DND-41 (cell line): ENCODE results near the gene SLC43A1.

Source experiments
- ATAC-seq: fragments of 200-7000 bp; cut with Tn5 transposase; 3 replicates; pipeline ENCODE4 v1.9.1; 2021; ENCODE audit warnings: low read depth; ENCODE audit not compliant: insufficient read depth
- DNase-seq: peaks from one replicate; pipeline ENCODE4 v3.0.0-alpha.2; 2020
- H2AFZ ChIP-seq: 2 replicates; pipeline ENCODE4 v1.6.0; 2012; ENCODE audit warnings: low read depth, low read length
- H3K27ac ChIP-seq: 2 replicates; pipeline ENCODE4 v1.5.1; 2012; ENCODE audit warnings: low read length, inconsistent platforms
- H3K27me3 ChIP-seq: fragments of 200-600 bp; sonication (generic); 2 replicates; pipeline ENCODE4 v1.6.0; 2012; ENCODE audit warnings: low read length, mild to moderate bottlenecking, inconsistent platforms; ENCODE audit not compliant: insufficient read depth, poor library complexity
- H3K36me3 ChIP-seq: 2 replicates; pipeline ENCODE4 v1.5.1; 2012; ENCODE audit warnings: low read length, inconsistent platforms; ENCODE audit not compliant: insufficient read depth
- H3K4me1 ChIP-seq: 2 replicates; pipeline ENCODE4 v1.5.1; 2012; ENCODE audit warnings: mild to moderate bottlenecking, low read length; ENCODE audit not compliant: insufficient read depth
- H3K4me2 ChIP-seq: 2 replicates; pipeline ENCODE4 v1.6.0; 2012; ENCODE audit warnings: mild to moderate bottlenecking, moderate library complexity, low read length, inconsistent platforms; ENCODE audit not compliant: insufficient read depth
- H3K4me3 ChIP-seq, 2 experiments: fragments of 200-600 bp in 1 of 2; shearing (Covaris generic) in 1 of 2; 2 replicates each; pipeline ENCODE4 v1.5.1; 2012 to 2016; ENCODE audit warnings: inconsistent platforms in 2 of 2, low read length in 2 of 2, mild to moderate bottlenecking in 2 of 2, low read depth in 1 of 2, moderate library complexity in 1 of 2
- H3K79me2 ChIP-seq: 2 replicates; pipeline ENCODE4 v1.6.0; 2012; ENCODE audit warnings: low read length, inconsistent platforms; ENCODE audit not compliant: insufficient read depth
- H3K9ac ChIP-seq: 2 replicates; pipeline ENCODE4 v1.6.0; 2012; ENCODE audit warnings: low read depth, mild to moderate bottlenecking, inconsistent platforms, low read length, moderate library complexity
- H3K9me3 ChIP-seq: 2 replicates; pipeline ENCODE4 v1.5.1; 2012; ENCODE audit warnings: low read length, moderate library complexity, mild to moderate bottlenecking, inconsistent platforms; ENCODE audit not compliant: insufficient read depth, severe bottlenecking
- H4K20me1 ChIP-seq: 2 replicates; pipeline ENCODE4 v1.6.0; 2012; ENCODE audit warnings: low read length; ENCODE audit not compliant: insufficient read depth
- CTCF ChIP-seq: IDR thresholded peaks from 2 replicates; pipeline ENCODE4 v1.5.1; 2012; ENCODE audit warnings: borderline replicate concordance, low read length, moderate library complexity, mild to moderate bottlenecking; ENCODE audit not compliant: poor library complexity, severe bottlenecking; ENCODE audit errors: extremely low read depth
- EZH2 ChIP-seq: IDR thresholded peaks from 3 replicates; pipeline ENCODE4 v1.6.1; 2012; ENCODE audit warnings: borderline replicate concordance, low read depth, mild to moderate bottlenecking, moderate library complexity, low read length, inconsistent platforms; ENCODE audit not compliant: severe bottlenecking

The SLC43A1 gene

DNA sequence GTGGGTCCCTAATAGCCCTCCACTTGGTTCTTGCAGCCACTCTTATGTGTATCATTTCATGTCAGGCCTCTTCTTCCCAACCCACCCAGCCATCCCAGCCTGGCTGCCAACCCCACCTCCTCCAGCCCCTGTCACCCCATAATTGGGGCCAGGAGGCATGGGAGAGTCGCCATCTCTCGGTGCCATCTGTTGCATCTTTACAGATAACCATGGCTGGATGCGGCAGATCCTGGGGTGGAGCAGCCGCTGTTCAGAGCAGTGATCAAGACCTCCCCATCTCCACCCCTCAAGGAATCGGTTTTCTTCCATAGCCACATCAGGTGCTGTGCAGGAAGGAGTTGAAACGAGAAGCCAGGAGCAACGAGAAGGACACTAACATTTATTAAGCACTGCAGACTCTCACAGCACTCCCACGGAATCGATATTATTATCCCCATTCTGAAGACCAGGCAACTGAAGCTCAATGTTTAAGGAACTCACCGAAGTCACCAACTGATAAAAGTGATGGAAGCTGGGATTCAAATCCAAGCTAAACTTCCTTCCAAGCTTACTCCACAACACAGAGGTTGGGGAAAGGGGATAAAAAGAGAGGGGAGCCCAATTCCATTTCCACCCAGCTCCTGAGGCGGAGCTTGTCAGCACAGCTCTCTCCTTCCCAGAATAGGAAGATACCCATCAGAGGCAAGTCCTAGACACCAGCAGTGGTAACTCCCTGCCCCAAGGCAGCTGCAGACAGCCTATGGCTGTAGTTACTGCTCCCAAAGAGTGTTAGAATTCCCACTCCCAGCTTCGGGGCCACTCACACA is 2.7 kb downstream of the SLC43A1 start:
- H3K9ac ChIP-seq, result no peak overlapping the region

GRCh38 chr11:57511741-57512430 is 3.6 kb downstream of the SLC43A1 start:
- Histone ChIP-seq H4K20me1 (no peaks in the 10 kb centered on the region), H3K4me1 (peaks cover 28% of the 10 kb centered on the region), H3K4me3 (no peak overlapping the region), H3K9me3 (no peaks in the 10 kb centered on the region), H3K27me3 (peaks cover 23% of the 10 kb centered on the region), H3K36me3 (no peaks in the 10 kb centered on the region), H3K79me2 (no peaks in the 10 kb centered on the region), H2AFZ (no peak overlapping the region), H3K9ac (no peak overlapping the region), H3K27ac (no peak overlapping the region), H3K4me2 (no peak overlapping the region)
- ATAC-seq (no peak), DNase-seq (no peak)
- TF ChIP-seq CTCF (no peak), EZH2 (no peak)

More for the DNA sequence above, 2.7 kb downstream of the SLC43A1 start:
- H3K79me2 ChIP-seq, result no peaks in the 10 kb centered on the region
- no peak overlapping the region for H3K4me3 ChIP-seq
- DNase-seq (no peak), ATAC-seq (no peak)
- no peak for TF ChIP-seq CTCF
- TF ChIP-seq EZH2, result no peak
- peaks cover 28% of the 10 kb centered on the region for H3K4me1 ChIP-seq
- no peaks in the 10 kb centered on the region for H4K20me1 ChIP-seq
- no peaks in the 10 kb centered on the region for H3K36me3 ChIP-seq
- H3K27ac ChIP-seq, result no peak overlapping the region
- H3K27me3 ChIP-seq, result peaks cover 23% of the 10 kb centered on the region
- no peak overlapping the region for H3K4me2 ChIP-seq
- no peaks in the 10 kb centered on the region for H3K9me3 ChIP-seq
- H2AFZ ChIP-seq, result no peak overlapping the region

DNA sequence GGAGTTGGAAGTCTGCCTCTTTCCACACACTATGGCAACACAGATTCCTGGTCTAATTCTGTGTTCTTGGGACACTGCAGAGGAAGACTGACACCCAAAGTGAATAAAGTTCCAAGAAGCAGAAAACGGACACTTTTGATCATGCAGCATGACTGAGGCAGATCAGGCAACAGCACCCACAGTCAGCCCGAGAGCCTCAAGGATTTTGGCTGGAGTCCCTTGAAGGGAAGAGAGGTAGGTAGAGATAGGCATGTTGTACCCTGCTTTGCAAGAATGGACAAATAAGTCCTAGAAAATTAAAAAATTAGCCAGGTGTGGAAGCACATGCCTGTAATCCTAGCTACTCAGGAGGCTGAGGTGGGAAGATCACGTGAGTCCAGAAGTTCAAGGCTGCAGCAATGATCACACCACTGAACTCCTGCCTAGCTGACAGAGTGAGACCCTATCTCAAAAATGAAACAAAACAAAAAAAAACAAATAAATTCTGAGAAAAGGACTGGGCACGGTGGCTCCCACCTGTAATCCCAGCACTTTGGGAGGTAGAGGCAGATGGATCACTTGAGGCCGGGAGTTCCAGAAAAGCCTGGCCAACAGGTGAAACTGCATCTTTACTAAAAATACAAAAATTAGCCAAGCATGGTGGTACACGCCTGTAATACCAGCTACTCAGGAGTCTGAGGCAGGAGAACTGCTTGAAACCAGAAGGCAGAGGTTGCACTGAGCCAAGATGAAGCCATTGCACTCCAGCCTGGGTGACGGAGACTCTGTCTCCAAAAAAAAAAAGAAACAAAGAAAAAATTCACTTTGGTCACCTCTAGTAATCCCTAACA is 6.9 kb downstream of the SLC43A1 start:
- Histone ChIP-seq H3K4me2 (no peak overlapping the region), H3K9ac (no peak overlapping the region), H3K36me3 (no peaks in the 10 kb centered on the region), H3K79me2 (no peaks in the 10 kb centered on the region), H2AFZ (no peak overlapping the region), H3K9me3 (no peaks in the 10 kb centered on the region), H3K27me3 (no peaks in the 10 kb centered on the region), H3K4me1 (peaks cover 3% of the 10 kb centered on the region; the same call in 1 of the 2 replicates), H3K4me3 (no peak overlapping the region), H3K27ac (no peak overlapping the region), H4K20me1 (no peaks in the 10 kb centered on the region)
- no peak for TF ChIP-seq CTCF
- no peak for TF ChIP-seq EZH2
- no peak for DNase-seq
- ATAC-seq, result no peak
